GM19468 (cell line): ENCODE measurements around the gene IFIT3.
"Not testable (repeated sequence)": the region's sequence is repeated elsewhere in the genome, so short reads cannot be mapped to it uniquely, and the experiment has no call there.

Source experiments
- ATAC-seq: cut with Tn5 transposase; IDR thresholded peaks from one replicate; pipeline ENCODE4 v1.9.1; 2021; ENCODE audit warnings: mild to moderate bottlenecking, moderate library complexity, moderate number of reproducible peaks; ENCODE audit not compliant: unreplicated experiment; ENCODE audit errors: extremely low read depth

Gene IFIT3

DNA sequence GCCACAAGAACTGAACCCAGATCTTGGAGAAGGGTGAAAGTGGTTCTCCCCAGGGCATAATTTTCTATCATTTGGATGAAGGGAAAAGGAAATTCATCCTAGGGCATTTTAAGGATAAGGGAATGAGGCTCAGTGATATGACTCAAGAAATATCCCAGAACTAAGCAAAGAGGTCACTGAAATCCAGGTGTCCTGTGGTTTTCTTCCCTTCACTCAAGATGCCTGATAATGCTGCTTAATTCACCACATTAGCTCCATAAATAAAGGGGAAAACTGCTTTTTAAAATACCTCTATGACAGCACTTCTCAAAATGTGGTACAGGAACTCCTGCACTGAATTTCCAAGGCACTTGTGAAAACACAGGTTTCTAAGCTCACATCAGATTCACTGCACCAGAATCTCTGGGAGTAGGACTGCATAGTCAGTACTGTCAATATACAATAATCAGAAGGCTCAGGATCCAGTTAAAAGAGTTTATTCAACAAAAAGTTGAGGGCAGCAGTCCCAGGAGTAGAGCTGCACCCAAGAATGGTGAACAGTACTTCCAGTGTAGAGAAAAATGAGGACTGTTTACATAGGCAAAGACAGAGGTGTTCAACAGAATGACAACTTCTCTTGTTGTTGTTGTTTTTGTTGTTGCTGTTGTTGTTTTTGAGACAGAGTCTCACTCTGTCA lies 2.9 kb downstream of the IFIT3 start:
- no peak for ATAC-seq

DNA sequence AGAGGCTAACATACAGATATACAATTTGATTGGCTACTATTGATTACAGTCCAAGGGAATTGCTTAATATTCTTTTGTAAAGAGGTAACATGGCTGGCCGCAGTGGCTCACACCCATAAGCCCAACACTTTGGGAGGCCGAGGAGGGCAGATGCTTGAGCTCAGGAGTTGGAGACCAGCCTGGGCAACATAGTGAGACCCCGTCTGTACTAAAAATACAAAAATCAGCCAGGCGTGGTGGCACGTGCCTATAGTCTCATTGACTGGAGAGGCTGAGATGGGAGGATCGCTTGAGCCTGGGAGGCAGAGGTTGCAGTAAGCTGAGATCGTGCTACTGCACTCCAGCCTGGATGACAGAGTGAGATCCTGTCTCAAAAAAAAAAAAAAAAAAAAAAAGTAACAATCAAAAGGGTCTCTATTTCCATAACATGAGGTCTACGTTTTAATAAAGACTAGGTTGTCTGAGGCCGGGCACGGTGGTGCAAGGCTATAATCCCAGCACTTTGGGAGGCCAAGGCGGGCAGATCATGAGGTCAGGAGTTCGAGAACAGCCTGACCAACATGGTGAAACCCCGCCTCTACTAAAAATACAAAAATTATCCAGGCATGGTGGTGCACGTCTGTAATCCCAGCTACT lies 3.8 kb downstream of the IFIT3 start:
- ATAC-seq: not testable (repeated sequence)

DNA sequence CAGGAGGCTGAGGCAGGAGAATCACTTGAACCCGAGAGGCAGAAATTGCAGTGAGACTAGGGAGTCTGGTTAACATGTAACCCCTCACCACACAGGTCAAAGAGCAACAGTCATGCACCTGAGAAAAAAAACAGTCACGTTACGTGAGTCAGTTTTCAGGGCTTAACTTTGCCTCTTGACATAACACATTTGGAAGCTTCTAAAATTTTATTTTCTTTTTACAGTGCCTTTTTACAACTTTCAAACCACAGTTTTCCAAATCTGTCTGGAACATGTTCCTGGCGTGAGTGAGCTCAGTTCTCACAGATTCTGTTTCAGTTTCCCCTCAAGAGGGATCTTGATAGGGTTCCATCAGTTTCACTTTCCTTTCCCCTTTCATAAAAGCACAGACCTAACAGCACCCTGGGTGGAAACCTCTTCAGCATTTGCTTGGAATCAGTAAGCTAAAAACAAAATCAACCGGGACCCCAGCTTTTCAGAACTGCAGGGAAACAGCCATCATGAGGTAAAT lies 4.4 kb downstream of the IFIT3 start:
- no peak for ATAC-seq

DNA sequence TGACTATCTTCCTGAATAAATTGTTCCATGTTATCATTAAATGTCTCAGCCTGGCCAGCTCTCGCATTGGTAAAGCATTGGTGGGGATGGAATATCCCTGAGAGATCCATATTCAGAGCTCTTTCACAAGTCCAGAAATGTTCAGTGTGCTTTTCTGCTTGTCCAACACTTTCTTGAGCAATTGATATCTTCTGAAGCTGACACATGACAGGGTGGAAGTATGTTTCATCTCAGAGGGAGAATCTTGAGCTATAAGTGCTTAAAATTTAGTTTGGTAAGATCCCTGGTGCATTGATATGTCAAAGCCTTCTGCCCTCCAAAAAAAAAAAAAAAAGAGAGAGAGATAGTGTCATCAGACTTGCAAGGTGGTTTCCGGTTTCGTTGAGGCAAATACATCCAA lies 7.4 kb downstream of the IFIT3 start:
- no peak for ATAC-seq

DNA sequence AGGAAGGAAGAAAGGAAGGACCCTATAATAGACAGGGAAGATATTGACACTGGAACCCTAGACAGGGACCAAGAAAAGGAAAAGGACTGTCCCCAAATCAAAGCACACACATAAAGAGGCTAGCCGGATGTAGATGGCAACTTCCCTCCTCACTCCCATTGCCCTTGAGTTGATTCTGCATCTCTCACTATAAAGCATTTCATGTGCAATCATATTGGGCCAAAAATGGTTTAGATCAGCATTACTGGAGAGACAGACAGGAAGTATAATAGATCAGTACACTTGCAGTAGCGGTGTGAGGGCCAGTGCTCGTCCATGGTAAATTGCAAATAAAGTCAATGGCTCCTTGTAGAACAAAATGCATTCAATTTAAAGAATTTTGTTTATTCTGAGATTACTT lies 8.4 kb downstream of the IFIT3 start:
- no peak for ATAC-seq

DNA sequence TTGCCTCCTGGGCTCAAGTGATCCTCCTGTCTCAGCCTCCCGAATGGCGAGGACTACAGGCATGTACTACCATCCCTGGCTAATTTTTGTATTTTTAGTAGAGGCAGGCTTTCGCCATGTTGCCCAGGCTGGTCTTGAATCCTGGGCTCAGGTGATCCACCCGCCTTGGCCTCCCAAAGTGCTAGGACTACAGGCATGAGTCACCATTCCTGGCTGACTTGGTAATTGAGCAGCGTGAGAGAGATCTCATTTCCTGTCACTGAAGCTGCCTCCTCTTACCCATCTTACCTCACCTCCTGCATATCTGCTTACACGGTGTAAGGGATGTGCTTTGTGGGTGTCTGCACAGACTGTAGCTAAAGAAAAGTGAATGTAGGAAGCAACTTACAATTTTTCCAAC lies 9.7 kb downstream of the IFIT3 start:
- no peak for ATAC-seq

DNA sequence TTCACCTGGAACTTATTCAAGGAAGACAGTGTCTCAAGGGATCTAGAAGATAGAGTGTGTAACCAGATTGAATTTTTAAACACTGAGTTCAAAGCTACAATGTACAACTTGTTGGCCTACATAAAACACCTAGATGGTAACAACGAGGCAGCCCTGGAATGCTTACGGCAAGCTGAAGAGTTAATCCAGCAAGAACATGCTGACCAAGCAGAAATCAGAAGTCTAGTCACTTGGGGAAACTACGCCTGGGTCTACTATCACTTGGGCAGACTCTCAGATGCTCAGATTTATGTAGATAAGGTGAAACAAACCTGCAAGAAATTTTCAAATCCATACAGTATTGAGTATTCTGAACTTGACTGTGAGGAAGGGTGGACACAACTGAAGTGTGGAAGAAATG lies 10.9 kb downstream of the IFIT3 start:
- ATAC-seq: no peak

DNA sequence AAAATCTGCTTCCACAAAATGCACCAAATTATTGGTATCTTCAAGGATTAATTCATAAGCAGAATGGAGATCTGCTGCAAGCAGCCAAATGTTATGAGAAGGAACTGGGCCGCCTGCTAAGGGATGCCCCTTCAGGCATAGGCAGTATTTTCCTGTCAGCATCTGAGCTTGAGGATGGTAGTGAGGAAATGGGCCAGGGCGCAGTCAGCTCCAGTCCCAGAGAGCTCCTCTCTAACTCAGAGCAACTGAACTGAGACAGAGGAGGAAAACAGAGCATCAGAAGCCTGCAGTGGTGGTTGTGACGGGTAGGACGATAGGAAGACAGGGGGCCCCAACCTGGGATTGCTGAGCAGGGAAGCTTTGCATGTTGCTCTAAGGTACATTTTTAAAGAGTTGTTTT lies 12.1 kb downstream of the IFIT3 start:
- ATAC-seq: no peak

DNA sequence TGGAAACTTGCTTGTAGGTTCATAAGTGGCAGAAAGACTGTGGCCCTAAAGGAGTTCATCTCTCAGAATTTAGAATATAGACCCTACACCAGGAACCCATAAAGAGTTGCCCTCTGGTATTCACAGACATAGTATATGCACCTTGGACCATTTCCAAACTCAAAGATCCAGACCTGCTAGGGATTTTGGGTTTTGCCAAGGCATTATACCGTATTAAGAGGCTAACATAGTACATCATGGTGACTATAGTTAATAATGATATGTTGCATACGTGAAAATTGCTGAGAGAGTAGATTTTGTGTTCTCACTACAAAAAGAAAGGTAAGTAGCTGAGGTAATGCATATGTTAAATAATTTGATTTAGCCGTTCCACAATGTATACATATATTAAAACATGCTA lies 13.9 kb downstream of the IFIT3 start:
- no peak for ATAC-seq

DNA sequence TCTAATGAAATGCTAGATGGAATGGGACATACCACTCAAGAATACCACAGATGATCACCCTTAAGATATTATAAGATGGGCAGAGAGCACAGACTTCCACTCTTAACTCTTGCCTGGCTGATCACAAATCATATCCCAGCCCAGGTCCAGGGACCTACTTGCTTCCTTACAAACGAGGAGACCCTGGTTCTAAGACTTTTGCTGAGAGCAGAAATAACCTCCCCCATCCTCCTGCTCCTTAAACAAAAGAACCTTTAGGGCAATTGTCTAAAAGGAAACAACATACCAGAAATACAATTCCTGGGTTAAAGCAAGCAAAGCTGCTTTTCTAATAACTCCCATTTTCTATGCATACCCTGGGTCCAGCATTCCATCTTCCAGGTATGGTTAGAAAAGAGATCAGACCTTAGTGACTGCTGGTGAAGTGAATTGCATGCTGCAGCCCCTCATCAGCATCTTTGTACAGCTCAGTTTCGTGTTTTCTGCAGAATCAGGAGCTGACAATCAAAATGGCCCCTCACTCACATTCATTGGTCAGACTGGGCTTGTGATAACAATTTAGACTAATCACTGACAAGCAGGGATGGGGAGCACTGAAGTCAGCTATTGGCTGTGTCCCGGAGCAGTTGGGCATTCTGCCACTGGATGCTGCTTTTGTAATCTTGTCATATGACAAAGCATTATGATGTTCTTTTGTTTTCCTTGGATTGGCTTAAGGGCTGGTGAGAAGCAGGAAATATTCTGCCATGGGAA lies 14.6 kb downstream of the IFIT3 start:
- no peak for ATAC-seq

DNA sequence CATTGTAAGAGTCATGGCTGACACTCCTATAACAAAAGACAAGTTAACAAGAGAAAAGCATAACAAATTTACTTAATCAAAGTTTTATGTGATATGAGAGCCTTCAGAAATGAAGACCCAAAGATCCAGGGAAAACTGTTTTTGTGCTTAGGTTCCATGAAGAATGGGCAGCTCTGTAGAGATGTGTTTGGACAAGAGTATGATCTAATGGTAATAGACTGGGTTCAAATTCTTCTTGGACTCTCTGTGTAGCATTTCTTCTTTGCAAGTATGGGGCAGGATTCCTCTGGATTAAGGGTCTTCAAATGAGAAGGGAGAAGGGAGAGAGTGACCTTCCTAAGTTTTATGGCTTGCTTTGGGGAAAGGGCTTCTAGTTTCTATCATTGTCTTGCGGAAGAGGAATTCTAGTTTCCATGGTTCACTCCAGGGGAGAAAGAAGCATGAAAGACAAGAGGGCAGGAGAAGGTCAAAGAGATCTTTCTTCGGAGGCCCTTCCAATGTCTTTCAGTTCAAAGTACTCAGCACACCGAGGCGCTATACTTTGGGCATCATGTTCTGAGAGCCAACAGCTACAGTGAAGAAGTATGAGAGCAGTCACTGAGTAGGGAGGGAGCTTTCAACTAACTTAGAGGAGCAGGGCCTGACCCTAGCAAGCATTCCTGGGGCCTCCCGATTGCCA lies 15.4 kb downstream of the IFIT3 start:
- ATAC-seq: no peak

DNA sequence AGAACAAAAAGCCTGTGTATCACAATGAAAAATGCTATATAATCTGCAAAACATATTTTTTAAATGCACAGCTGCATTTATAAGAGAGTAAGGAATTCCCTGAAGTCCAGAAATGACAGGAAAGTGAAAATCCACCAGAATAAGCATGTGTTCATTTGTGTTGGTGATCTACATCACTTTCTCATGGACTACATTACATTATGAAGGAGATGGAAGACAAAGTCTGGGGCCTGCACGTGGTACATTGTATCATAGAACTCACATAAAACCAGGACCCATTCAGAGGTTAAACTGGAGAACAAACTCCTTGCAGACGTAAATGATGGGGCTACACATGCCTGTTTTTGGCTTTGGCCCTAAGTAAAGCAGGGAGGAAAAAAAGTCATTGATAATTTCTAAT lies 16.4 kb downstream of the IFIT3 start:
- no peak for ATAC-seq

DNA sequence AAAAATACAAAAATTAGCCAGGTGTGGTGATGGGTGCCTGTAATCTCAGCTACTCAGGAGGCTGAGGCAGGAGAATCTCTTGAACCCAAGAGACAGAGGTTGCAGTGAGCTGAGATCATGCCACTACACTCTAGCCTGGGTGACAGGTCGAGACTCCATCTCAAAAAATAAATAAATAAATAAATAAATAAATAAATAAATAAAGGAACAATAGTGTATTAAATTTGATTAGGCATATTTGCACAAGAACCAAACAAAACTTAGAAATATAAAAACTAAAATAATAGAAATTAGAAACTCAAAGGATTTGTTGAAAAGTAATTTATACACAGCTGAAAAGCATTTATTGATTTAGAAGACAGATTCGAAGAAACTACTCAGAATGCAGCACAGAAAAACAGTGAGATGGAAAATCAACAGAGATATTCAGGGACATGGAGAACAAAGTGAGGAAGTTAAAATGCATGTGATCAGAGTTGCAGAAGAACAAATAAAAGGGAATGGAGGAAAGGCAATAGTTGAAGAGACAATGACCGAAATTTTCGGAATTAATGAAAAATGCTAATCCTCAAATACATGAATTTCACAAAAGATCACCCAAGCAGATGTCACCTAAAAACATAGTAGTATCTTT lies 17.7 kb downstream of the IFIT3 start:
- no peak for ATAC-seq

DNA sequence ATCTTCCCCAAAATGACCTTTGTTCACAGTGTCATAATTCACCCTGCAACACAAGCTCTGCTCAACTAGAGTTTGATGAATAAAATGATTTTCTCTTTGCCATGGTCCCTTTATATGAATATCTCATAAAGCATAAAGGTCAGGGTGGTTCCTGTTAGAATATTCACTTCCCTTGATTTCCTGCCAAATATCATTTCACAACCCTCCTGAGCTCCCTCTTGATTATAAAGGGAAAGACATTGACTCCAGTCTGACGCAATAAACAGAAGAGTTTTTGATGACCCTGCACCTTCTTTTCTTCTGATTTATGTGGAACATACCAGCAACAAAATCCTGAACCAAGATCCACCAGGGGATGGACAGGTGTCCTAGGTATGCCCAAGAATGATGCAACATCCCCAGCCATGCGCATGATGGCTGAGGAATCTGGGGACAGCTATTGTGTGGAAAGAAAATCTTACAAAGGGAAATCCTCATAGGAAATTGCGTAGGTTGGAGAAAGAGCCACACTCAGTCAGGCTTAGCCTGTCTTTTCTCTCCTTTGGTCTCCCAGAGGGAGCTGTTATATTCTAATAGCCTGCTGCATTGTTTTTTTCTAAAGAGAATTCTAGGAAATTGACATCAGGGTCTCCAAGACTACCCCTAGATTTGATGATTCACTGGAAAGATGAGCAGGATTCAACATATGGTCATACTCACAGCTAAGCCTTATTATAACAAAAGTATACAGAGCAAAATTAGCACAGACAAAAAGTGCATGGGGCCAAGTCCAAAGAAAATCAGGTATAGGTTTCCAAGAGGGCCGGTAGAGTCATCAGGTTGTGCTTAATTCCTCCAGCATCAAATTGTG lies 18.8 kb downstream of the IFIT3 start:
- ATAC-seq: no peak

DNA sequence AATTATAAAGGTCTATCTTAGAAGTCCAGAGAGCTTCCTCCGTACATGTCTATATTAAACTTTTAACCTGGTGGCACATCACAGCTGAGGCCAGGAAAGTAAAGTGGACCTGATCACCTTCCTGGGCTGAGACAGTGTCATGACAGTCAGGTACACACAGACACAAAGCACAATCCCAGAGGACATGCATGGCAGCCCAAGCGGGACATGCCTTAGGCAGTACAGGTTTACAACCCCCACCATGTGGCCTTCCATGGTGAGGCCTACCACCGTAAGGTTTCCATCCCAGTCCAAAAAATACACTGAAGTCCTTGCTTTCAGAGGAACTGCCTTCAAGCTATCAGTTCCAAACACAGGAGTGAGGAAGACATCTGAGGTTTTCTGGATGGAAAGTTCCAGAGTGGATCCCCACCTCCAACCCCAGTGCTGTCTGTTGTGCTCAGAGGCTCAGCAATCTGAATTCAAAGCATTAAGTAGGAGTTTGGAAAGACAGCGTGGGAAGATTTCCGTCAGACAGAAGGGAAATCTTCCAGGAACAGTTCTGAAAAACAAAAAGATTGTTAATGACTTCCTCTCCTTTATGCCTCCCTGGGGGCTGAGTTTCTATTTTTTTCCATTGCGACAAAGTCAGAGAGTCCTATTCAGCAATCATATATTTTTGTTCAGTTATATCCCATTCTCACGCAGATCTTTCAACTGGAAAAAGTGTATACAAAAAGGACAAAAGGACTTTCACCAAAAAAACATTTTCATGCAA lies 20.1 kb downstream of the IFIT3 start:
- no peak for ATAC-seq

DNA sequence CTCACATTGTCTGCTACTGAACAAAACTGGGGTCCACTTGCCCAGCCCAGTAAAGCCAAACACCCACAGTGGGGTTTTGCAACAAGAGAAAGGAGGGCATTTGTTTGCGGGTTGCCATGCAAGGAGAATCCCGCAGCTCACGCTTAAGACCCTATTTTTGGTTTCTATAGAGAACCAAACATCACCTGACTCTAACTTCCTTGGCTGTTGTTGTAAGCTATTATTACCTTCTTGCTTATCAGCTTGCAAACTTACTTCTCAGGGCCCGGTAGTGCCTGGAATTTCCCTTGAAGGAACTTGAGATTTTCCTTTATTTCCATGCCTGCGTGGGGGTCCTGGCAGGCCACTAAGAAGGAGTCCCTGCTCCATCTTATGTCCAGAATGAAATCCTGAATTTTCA lies 20.7 kb downstream of the IFIT3 start:
- no peak for ATAC-seq

DNA sequence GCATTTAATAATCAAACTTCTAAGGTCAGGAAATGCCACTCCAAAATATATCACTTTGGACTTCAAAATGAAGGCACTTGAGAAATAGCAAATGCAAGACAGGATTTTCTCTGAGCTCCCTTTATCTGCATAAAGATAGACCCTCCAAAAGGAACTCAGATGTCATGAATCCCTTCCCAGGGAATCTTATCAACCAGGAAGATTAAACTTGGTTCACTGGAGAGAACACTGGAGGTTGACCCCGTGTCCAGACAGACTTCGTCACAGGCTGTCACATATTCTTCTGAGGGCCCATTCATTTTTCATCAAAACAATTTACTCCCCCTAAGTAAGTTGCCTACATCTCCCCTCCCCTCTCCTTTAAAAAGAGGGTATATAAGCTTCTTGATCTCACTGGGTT lies 21.2 kb downstream of the IFIT3 start:
- no peak for ATAC-seq

DNA sequence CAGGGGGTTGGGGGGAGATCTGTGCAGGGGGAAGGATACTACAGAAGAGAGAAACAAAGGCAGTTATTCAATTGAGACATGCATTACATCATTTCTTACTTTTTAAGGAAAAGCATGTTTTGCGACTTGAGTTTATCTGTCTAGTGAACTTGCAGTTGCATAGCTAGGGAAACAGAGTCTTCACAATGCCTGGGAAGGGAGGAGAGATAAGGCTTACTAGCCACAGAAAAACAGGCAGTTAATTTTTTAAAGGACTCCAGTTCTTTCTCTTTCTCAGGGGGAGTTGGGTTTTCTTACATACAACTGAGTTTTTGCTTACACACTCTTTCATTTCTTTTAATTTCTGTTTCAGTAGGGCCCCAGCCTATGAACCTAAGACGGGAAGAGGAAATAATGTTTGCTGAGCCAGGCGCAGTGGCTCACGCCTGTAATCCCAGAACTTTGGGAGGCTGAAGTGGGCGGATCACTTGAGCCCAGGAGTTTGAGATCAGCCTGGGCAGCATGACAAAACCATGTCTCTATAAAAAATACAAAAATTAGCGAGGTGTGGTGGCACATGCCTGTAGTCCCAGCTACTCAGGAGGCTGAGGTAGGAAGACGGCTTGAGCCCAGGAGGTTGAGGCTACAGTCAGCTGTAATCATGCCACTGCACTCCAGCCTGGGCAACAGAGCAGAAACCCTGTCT lies 23.0 kb downstream of the IFIT3 start:
- ATAC-seq: peak; percentile 12
